Vagina (tissue), 2 donors: ENCODE data around the gene HSBP1L1. TPM values are rescaled to one million over a fixed set of nuclear protein-coding genes. Genes with fewer than 3 reads are reported as not detected.

ENCODE experiments used
- DNase-seq, 2 donors: peaks; one replicate each; pipeline ENCODE4 v3.0.0-alpha.2; 2017; ENCODE audit errors: extremely low spot score in 2 of 2
- H3K27ac ChIP-seq: fragments of 200-600 bp; sonication (generic); one replicate; pipeline ENCODE4 v1.5.1; 2019
- H3K27me3 ChIP-seq: fragments of 200-600 bp; sonication (generic); one replicate; pipeline ENCODE4 v1.5.1; 2019
- H3K36me3 ChIP-seq, 2 donors: fragments of 200-600 bp; sonication (generic); one replicate each; pipeline ENCODE4 v1.5.1; 2017 to 2019
- H3K4me1 ChIP-seq: fragments of 200-600 bp; sonication (generic); one replicate; pipeline ENCODE4 v1.5.1; 2019
- H3K4me3 ChIP-seq, 2 donors: fragments of 200-600 bp; sonication (generic); 1 replicate in 1 of 2; 2 replicates in 1 of 2; pipeline ENCODE4 v1.5.1; 2016 to 2019
- H3K9me3 ChIP-seq: fragments of 200-600 bp; sonication (generic); one replicate; pipeline ENCODE4 v1.5.1; 2019
- POLR2A ChIP-seq, 2 donors: fragments of 450-650 bp; IDR thresholded peaks; one replicate each; pipeline ENCODE4 v1.6.1; 2017; ENCODE audit warnings: antibody characterized with exemption in 2 of 2, mild to moderate bottlenecking in 2 of 2, moderate library complexity in 2 of 2
- POLR2AphosphoS5 ChIP-seq, 2 donors: sonication (generic); formaldehyde crosslinking; IDR thresholded peaks; one replicate each; pipeline ENCODE4 v1.9.0; 2017; ENCODE audit warnings: antibody characterized with exemption in 2 of 2, mild to moderate bottlenecking in 2 of 2, low read depth in 1 of 2; ENCODE audit not compliant: insufficient read depth in 1 of 2
- intact Hi-C: fragments of 100-400 bp; cut with DNase I; formaldehyde crosslinking; loops from one replicate; pipeline ENCODE4 v1.15.1; 2023
- total RNA-seq: library from RNA; depleted of rRNA; stranded (reverse); fragments of >200 nt; gene quantifications from one replicate; pipeline ENCODE4 v1.2.3, GENCODE V29; 2016
- TF ChIP-seq, protein P1 (sequence below), 3 experiments: fragments of 450-650 bp in 2 of 3; fragments of 200-600 bp in 1 of 3; sonication (generic) in 1 of 3; IDR thresholded peaks; one replicate each; pipeline ENCODE4 v1.5.1; 2017 to 2019; ENCODE audit warnings: antibody characterized with exemption in 3 of 3, mild to moderate bottlenecking in 2 of 3, moderate library complexity in 2 of 3

Gene HSBP1L1
- total RNA-seq, 1 donor from 2014 or later = 32.2 TPM

DNA sequence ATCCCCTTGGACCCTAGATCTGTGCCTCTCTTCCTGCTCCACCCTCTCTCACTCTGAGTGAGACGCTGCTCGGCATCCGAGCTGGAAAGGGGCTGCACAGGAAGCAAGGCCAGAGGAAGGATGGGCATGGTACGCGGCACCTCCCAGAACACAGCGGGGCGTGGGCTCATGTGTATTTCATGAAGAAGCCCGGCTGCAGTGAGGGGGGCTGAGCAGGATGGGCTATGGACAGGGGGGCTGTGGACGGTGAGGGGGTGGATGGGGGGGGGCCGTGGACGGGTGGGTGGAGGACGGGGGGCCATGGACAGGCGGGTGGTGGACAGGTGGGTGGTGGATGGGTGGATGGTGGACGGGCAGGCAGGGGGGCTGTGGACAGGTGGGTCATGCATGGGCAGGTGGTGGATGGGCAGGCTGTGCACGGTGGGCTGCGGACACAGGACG, 41.5 kb upstream of the HSBP1L1 start:
- intact Hi-C loops = no loop called here
- Histone ChIP-seq H3K27me3 (no peaks in the 10 kb centered on the region), H3K36me3 (peaks cover 0 to 14% of the 10 kb centered on the region in 2 donors), H3K9me3 (no peaks in the 10 kb centered on the region), H3K4me1 (no peaks in the 10 kb centered on the region), H3K27ac (no peak overlapping the region), H3K4me3 (no peak overlapping the region)
- TF ChIP-seq POLR2A (IDR thresholded peaks at IDR 0.05) (no peak), POLR2AphosphoS5 (IDR thresholded peaks at IDR 0.05; ENCODE audit: insufficient read depth in 1 of 2, low read depth in 1 of 2) (no peak)
- TF ChIP-seq, protein P1, sequence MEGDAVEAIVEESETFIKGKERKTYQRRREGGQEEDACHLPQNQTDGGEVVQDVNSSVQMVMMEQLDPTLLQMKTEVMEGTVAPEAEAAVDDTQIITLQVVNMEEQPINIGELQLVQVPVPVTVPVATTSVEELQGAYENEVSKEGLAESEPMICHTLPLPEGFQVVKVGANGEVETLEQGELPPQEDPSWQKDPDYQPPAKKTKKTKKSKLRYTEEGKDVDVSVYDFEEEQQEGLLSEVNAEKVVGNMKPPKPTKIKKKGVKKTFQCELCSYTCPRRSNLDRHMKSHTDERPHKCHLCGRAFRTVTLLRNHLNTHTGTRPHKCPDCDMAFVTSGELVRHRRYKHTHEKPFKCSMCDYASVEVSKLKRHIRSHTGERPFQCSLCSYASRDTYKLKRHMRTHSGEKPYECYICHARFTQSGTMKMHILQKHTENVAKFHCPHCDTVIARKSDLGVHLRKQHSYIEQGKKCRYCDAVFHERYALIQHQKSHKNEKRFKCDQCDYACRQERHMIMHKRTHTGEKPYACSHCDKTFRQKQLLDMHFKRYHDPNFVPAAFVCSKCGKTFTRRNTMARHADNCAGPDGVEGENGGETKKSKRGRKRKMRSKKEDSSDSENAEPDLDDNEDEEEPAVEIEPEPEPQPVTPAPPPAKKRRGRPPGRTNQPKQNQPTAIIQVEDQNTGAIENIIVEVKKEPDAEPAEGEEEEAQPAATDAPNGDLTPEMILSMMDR (IDR thresholded peaks at IDR 0.05) = no peak
- no peak for DNase-seq

DNA sequence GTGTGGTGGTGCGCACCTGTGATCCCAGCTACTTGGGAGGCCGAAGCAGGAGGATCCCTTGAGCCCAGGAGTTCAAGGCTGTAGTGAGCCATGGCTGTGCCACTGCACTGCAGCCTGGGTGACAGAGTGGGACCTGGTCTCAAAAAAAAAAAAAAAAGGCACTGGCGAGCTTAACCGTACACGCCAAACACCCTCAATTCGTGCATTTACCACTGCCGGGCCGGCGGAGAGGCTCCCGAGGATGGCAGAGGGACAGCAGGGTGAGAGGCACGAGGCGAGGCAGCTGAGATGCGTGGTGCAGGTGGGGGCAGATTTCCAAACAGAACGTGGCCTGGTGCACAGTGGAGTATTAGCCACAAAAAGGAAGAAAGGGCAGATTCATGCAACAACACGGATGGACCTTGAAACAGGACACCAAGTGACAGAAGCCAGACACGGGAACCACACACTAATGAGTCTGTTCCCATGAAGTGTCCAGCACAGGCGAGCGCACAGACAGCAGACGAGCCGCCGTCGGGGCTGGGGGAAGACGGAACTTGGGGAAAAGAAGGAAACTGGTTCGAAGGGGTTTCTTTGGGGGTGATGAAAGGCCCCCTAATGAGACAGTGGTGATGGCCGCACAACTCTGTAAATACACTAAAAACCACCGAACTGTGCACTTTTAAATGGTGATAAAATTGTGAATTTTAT, 40.4 kb upstream of the HSBP1L1 start:
- Histone ChIP-seq H3K36me3 (peaks cover 0 to 12% of the 10 kb centered on the region in 2 donors), H3K4me1 (no peaks in the 10 kb centered on the region), H3K9me3 (peaks cover 4% of the 10 kb centered on the region), H3K27me3 (no peaks in the 10 kb centered on the region), H3K27ac (no peak overlapping the region), H3K4me3 (no peak overlapping the region)
- intact Hi-C loops = no loop called here
- no peak for DNase-seq
- no peak for TF ChIP-seq POLR2A (IDR thresholded peaks at IDR 0.05)
- no peak for TF ChIP-seq POLR2AphosphoS5 (IDR thresholded peaks at IDR 0.05; ENCODE audit: insufficient read depth in 1 of 2, low read depth in 1 of 2)
- TF ChIP-seq, protein P1 (IDR thresholded peaks at IDR 0.05) = no peak

DNA sequence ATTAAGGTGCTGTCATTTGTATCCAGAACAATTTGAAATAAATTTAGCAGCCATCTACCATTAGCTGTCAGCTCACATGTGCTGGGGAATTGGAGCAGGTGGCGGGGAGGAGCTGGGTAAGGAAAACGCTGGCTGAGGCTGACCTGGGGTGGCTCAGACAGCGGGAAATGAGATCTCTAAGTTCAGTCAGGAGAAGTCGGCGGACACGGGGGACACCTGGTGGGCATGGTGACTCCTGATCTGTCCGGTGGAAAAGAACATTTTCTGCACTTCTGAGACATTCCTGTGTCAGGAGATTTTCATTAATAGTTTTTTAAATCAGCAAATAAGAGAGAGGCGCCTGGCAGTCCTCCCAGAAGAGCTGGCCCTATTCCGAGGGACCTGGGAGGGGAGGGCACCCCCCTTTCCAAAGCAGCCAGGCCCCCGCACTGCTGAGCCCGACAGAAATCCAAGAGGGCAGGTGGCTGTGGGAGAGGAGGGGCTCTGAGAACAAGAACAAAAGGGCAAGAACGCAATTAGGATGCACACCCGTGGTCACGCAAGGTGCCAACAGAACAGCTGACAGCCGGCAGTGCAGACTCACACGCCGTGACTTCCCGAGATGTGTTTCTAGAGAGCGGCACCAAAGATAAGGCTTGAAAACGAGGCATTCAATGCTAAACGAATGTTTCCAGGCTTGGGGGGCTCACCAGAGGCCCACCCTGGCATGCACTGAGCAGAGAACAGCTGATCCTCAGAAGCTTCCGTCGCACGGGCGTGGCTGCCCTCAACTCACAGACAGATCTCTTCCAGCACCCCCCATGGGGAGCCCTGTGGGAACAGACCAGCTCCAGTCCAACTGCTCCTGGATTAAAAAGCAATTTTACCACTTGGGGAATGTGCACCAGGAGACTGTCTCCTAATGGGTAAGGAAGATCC, 39.4 kb upstream of the HSBP1L1 start:
- no peak overlapping the region for H3K27ac ChIP-seq

DNA sequence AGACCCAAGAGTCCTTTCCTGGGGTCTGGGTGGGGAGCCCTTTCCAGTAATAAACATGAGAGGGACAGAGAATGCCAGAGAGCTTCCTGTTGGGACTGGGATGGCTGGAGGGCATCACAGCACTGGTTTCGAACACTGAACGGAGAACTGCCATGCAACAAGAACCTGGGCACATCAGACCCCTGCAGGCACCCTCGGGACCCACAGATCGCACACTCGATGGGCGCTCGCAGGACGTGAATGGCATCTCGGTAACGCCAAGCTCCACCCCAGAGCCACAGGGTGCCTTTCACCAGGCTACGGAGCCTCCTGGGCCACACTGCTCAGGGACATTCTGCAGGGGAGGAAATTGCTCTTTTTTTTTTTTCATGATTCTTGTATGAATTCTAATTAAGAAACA, 38.1 kb upstream of the HSBP1L1 start:
- peaks cover 0 to 20% of the 10 kb centered on the region in 2 donors for H3K36me3 ChIP-seq
- no peak overlapping the region for H3K4me3 ChIP-seq
- H3K4me1 ChIP-seq = no peaks in the 10 kb centered on the region
- intact Hi-C loops = no loop called here
- peaks cover 19% of the 10 kb centered on the region for H3K9me3 ChIP-seq
- TF ChIP-seq POLR2AphosphoS5 (IDR thresholded peaks at IDR 0.05; ENCODE audit: insufficient read depth in 1 of 2, low read depth in 1 of 2) (no peak), POLR2A (IDR thresholded peaks at IDR 0.05) (no peak)
- TF ChIP-seq, protein P1 (IDR thresholded peaks at IDR 0.05) = no peak
- DNase-seq = no peak
- no peak overlapping the region for H3K27ac ChIP-seq
- no peaks in the 10 kb centered on the region for H3K27me3 ChIP-seq

More for the DNA sequence above, 39.4 kb upstream of the HSBP1L1 start:
- Histone ChIP-seq H3K4me3 (no peak overlapping the region), H3K4me1 (no peaks in the 10 kb centered on the region), H3K27me3 (no peaks in the 10 kb centered on the region), H3K36me3 (peaks cover 0 to 20% of the 10 kb centered on the region in 2 donors), H3K9me3 (peaks cover 14% of the 10 kb centered on the region)
- no peak for DNase-seq
- intact Hi-C loops = no loop called here
- no peak for TF ChIP-seq POLR2A (IDR thresholded peaks at IDR 0.05)
- TF ChIP-seq POLR2AphosphoS5 (IDR thresholded peaks at IDR 0.05; ENCODE audit: insufficient read depth in 1 of 2, low read depth in 1 of 2) = no peak
- TF ChIP-seq, protein P1 (IDR thresholded peaks at IDR 0.05) = no peak
